OCI-LY3 (cell line): ENCODE results near the gene PUS10.
"Not testable (repeated sequence)": the region's sequence is repeated elsewhere in the genome, so short reads cannot be mapped to it uniquely, and the experiment has no call there.

Experiments
- EZH2phosphoT487 ChIP-seq: fragments of 200-600 bp; shearing (Covaris generic); IDR thresholded peaks from 2 replicates; pipeline ENCODE4 v1.6.1; 2018; ENCODE audit warnings: antibody characterized with exemption, mixed run types, low read depth
- TF ChIP-seq, protein P1 (sequence below): fragments of 200-600, 300-600 bp; sonication (generic); IDR thresholded peaks from 2 replicates; pipeline ENCODE4 v1.5.1; 2014; ENCODE audit warnings: antibody characterized with exemption, low read length, low read depth

- TF ChIP-seq, protein P1, sequence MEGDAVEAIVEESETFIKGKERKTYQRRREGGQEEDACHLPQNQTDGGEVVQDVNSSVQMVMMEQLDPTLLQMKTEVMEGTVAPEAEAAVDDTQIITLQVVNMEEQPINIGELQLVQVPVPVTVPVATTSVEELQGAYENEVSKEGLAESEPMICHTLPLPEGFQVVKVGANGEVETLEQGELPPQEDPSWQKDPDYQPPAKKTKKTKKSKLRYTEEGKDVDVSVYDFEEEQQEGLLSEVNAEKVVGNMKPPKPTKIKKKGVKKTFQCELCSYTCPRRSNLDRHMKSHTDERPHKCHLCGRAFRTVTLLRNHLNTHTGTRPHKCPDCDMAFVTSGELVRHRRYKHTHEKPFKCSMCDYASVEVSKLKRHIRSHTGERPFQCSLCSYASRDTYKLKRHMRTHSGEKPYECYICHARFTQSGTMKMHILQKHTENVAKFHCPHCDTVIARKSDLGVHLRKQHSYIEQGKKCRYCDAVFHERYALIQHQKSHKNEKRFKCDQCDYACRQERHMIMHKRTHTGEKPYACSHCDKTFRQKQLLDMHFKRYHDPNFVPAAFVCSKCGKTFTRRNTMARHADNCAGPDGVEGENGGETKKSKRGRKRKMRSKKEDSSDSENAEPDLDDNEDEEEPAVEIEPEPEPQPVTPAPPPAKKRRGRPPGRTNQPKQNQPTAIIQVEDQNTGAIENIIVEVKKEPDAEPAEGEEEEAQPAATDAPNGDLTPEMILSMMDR = not testable (repeated sequence)
- not testable (repeated sequence) for TF ChIP-seq EZH2phosphoT487
Measured at GRCh38 chr2:61036643-61037042, 18.6 kb upstream of the PUS10 start.
